ENCODE data around the gene C5orf24. TPM values are rescaled to one million over a fixed set of nuclear protein-coding genes. Genes with fewer than 3 reads are reported as not detected.
"Not testable (repeated sequence)": the region's sequence is repeated elsewhere in the genome, so short reads cannot be mapped to it uniquely, and the experiment has no call there.

Gene C5orf24
- total and polyA plus RNA-seq, 3 donors from 2014 or later: 34.6 to 53.6 (median 48.1) TPM

GRCh38 chr5:134837530-134838181 is 8.1 kb upstream of the C5orf24 start:
- peaks cover 23% of the 10 kb centered on the region for H3K4me1 ChIP-seq
- H3K27me3 ChIP-seq: no peaks in the 10 kb centered on the region
- TF ChIP-seq CTCF (IDR thresholded peaks at IDR 0.05): no peak
- no peak for TF ChIP-seq POLR2A (IDR thresholded peaks at IDR 0.05)
- H3K9me3 ChIP-seq: no peaks in the 10 kb centered on the region
- WGBS, 2 donors: 52 to 83% methylated on average over 3 of the region's 3 CpGs
- intact Hi-C loops (cut with DNase I; ENCODE audit: low total_unique reads): no loop called here
- H3K36me3 ChIP-seq (ENCODE audit: low read depth, missing control alignments): no peaks in the 10 kb centered on the region
- no peak overlapping the region for H3K4me3 ChIP-seq
- peak overlapping the region in 1 of 2 donors; percentile 24 for H3K27ac ChIP-seq
- peak; percentile 32 for DNase-seq

DNA sequence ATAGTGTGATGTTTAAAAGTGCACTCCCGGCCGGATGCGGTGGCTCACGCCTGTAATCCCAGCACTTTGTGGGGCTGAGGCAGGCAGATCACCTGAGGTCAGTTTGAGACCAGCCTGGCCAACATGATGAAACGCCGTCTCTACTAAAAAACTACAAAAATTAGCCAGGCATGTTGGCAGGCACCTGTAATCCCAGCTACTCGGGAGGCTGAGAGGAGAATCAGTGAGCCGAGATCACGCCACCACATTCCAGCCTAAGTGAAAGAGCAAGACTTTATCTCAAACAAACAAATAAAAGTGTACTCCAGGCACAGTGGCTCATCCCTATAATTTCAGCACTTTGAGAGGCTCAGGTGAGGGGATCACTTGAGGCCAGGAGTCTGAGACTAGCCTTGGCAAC is 7.4 kb upstream of the C5orf24 start:
- H3K9me3 ChIP-seq; H3K27me3 ChIP-seq; H3K36me3 ChIP-seq (ENCODE audit: low read depth, missing control alignments); H3K4me3 ChIP-seq; DNase-seq; intact Hi-C loops (cut with DNase I; ENCODE audit: low total_unique reads): not testable (repeated sequence)
- WGBS, 2 donors: 78 to 85% methylated on average over 9 of the region's 9 CpGs
- Histone ChIP-seq H3K4me1 (peaks cover 23% of the 10 kb centered on the region), H3K27ac (peak overlapping the region in 1 of 2 donors; percentile 24)

DNA sequence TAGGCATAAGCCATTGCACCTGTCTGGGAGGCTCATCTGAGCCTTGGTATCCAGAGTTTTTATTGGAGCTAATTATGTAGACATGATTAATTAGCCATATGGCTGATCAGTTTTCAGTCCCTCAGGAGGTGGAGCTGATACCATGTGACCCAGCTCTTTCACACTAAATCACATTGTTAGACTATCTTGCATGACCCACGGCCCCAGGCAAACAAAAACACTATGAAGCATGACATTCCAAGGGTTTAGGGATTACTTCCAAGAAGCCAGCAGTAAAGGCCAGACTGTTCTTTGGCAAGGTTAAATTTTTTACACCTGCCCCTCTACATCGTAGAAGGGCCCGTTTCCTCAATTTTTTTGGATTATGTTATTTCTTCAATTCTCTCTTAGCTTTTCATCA is 5.0 kb upstream of the C5orf24 start:
- no peak for TF ChIP-seq CTCF (IDR thresholded peaks at IDR 0.05)
- TF ChIP-seq POLR2A (IDR thresholded peaks at IDR 0.05): no peak
- intact Hi-C loops (cut with DNase I; ENCODE audit: low total_unique reads): no loop called here
- H3K4me1 ChIP-seq: peaks cover 18% of the 10 kb centered on the region

DNA sequence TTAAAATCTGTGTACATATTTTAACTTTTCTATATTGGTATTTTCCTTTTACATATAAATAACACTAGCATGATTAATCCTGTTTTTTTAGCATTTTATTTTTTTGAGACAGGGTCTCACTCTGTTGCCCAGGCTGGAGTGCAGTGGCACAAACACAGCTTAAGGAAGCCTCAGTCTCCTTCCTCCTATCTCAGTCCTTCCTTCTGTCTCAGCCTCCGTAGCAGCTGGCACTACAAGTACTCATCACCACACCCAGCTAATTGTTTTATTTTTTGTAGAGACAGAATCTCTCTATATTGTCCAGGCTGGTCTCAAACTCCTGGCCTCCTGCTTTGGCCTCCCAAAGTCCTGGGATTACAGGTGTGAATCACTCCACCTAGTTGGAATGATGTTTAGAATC is 1.5 kb upstream of the C5orf24 start:
- Histone ChIP-seq H3K4me1 (peaks cover 22% of the 10 kb centered on the region), H3K36me3 (ENCODE audit: low read depth, missing control alignments) (no peaks in the 10 kb centered on the region), H3K9me3 (no peaks in the 10 kb centered on the region), H3K27ac (no peak overlapping the region), H3K4me3 (no peak overlapping the region), H3K27me3 (no peaks in the 10 kb centered on the region)
- no peak for DNase-seq
- 93 to 95% methylated on average over 1 of the region's 1 CpG for WGBS, 2 donors
- intact Hi-C loops (cut with DNase I; ENCODE audit: low total_unique reads): no loop called here
- no peak for TF ChIP-seq POLR2A (IDR thresholded peaks at IDR 0.05)
- TF ChIP-seq CTCF (IDR thresholded peaks at IDR 0.05): no peak

More for the DNA sequence above, 5.0 kb upstream of the C5orf24 start:
- Histone ChIP-seq H3K36me3 (ENCODE audit: low read depth, missing control alignments) (no peaks in the 10 kb centered on the region), H3K4me3 (no peak overlapping the region), H3K27me3 (no peaks in the 10 kb centered on the region), H3K27ac (no peak overlapping the region), H3K9me3 (no peaks in the 10 kb centered on the region)
- 50 to 58% methylated on average over 3 of the region's 3 CpGs for WGBS, 2 donors
- no peak for DNase-seq

DNA sequence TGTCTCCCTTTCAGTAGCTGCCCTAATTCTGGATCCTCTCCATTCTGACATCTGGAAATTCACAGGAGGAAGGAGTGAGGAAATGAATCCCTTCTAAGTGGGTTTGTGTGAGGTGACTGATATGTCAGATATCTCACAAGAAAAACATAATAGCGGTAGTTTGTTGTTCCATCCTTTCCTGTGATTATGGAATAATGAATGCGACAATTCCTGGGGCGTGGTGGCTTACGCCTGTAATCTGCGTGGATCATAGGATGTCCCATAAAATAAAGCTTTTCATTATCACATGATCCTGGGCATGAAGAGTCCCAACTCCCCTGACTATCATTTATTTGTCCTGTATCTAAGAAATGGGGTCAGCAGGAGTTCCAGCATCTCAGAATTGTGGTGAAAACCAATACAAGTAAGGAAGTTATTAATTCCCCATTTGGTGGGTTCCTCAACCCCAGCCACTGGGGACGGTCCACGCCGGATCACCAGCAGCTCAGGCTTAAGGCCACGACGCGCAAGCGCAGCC is 375 bp upstream of the C5orf24 start:
- no peak for TF ChIP-seq POLR2A (IDR thresholded peaks at IDR 0.05)
- no peak for TF ChIP-seq CTCF (IDR thresholded peaks at IDR 0.05)
- DNase-seq: no peak
- no peaks in the 10 kb centered on the region for H3K27me3 ChIP-seq
- WGBS, 2 donors: 7 to 10% methylated on average over 10 to 12 of the region's 12 CpGs
- intact Hi-C loops (cut with DNase I; ENCODE audit: low total_unique reads): no loop called here
- no peaks in the 10 kb centered on the region for H3K36me3 ChIP-seq (ENCODE audit: low read depth, missing control alignments)
- H3K27ac ChIP-seq: peak overlapping the region; percentile 83 to 95
- no peaks in the 10 kb centered on the region for H3K9me3 ChIP-seq
- peaks cover 22% of the 10 kb centered on the region for H3K4me1 ChIP-seq
- H3K4me3 ChIP-seq: peak overlapping the region; percentile 88

Measured in testis (tissue), 3 donors.